Measurements from ENCODE around the gene FAAP100. TPM values are rescaled to one million over a fixed set of nuclear protein-coding genes. Genes with fewer than 3 reads are reported as not detected.
"Not testable (repeated sequence)": the region's sequence is repeated elsewhere in the genome, so short reads cannot be mapped to it uniquely, and the experiment has no call there.

Gene FAAP100
- total RNA-seq, 1 donor from 2014 or later = 64.6 TPM

GRCh38 chr17:81591971-81592370, 39.8 kb upstream of the FAAP100 start:
- no peak for DNase-seq (ENCODE audit: extremely low spot score, unreplicated experiment)
- H3K4me1 Mint-ChIP-seq (ENCODE audit: unreplicated experiment) = peaks cover 2% of the 10 kb centered on the region
- H3K27ac Mint-ChIP-seq (ENCODE audit: unreplicated experiment) = no peak overlapping the region
- H3K36me3 Mint-ChIP-seq (ENCODE audit: unreplicated experiment) = peaks cover 55% of the 10 kb centered on the region
- no peak for TF ChIP-seq CTCF (IDR thresholded peaks at IDR 0.05)
- no peaks in the 10 kb centered on the region for H3K9me3 Mint-ChIP-seq (ENCODE audit: unreplicated experiment)
- no peak overlapping the region for H3K4me3 Mint-ChIP-seq (ENCODE audit: unreplicated experiment)
- H3K27me3 Mint-ChIP-seq (ENCODE audit: unreplicated experiment) = no peaks in the 10 kb centered on the region

DNA sequence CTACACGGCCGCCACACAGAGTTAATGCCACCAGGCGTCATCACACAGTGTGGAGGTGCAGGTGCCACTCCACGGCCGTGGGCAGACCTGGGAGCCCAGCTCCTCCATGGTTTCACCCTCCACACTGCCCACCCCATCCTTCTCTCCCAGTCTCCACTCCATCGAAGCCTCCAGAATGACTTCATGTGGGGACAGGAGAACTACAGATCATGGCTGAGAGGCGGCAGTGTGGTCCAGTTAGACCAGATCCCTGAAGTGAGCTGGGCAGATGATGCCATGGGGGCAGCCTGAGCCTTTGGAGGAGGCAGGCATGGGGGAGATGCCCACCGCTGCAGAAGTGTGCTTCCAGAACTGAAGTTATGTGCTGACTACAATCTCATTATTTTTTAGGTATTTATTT, 38.0 kb upstream of the FAAP100 start:
- Mint-ChIP-seq H3K36me3 (ENCODE audit: unreplicated experiment) (peaks cover 55% of the 10 kb centered on the region), H3K4me3 (ENCODE audit: unreplicated experiment) (no peak overlapping the region), H3K27ac (ENCODE audit: unreplicated experiment) (no peak overlapping the region), H3K4me1 (ENCODE audit: unreplicated experiment) (peaks cover 12% of the 10 kb centered on the region), H3K27me3 (ENCODE audit: unreplicated experiment) (no peaks in the 10 kb centered on the region), H3K9me3 (ENCODE audit: unreplicated experiment) (no peaks in the 10 kb centered on the region)
- TF ChIP-seq CTCF (IDR thresholded peaks at IDR 0.05) = no peak
- DNase-seq (ENCODE audit: extremely low spot score, unreplicated experiment) = no peak

- H3K4me1 Mint-ChIP-seq (ENCODE audit: unreplicated experiment) = peaks cover 16% of the 10 kb centered on the region
- H3K36me3 Mint-ChIP-seq (ENCODE audit: unreplicated experiment) = peaks cover 56% of the 10 kb centered on the region
- no peaks in the 10 kb centered on the region for H3K9me3 Mint-ChIP-seq (ENCODE audit: unreplicated experiment)
- no peak for DNase-seq (ENCODE audit: extremely low spot score, unreplicated experiment)
- no peak overlapping the region for H3K4me3 Mint-ChIP-seq (ENCODE audit: unreplicated experiment)
- H3K27ac Mint-ChIP-seq (ENCODE audit: unreplicated experiment) = no peak overlapping the region
- H3K27me3 Mint-ChIP-seq (ENCODE audit: unreplicated experiment) = no peaks in the 10 kb centered on the region
- TF ChIP-seq CTCF (IDR thresholded peaks at IDR 0.05) = no peak
These were observed 37.5 kb upstream of the FAAP100 start for GRCh38 chr17:81589612-81590011.

DNA sequence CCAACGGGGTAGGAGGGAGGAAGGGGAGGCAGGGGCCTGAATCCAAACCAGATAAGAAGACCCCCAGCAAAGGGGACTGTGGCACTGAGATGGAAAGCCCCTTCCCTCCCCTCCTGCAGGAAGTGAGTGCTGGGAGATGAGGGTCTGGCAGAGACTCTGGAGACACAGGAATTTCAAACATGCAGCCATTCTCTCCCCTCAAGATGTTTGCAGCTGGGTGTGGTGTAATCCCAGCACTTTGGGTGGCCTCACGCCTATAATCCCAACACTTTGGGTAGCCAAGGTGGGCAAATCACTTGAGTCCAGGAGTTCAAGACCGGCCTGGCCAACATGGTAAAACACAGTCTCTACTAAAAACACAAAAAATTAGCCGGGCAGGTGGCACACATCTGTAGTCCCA, 33.9 kb upstream of the FAAP100 start:
- Mint-ChIP-seq H3K36me3 (ENCODE audit: unreplicated experiment) (peaks cover 47% of the 10 kb centered on the region), H3K27ac (ENCODE audit: unreplicated experiment) (no peak overlapping the region), H3K4me3 (ENCODE audit: unreplicated experiment) (no peak overlapping the region), H3K4me1 (ENCODE audit: unreplicated experiment) (peaks cover 50% of the 10 kb centered on the region), H3K9me3 (ENCODE audit: unreplicated experiment) (no peaks in the 10 kb centered on the region), H3K27me3 (ENCODE audit: unreplicated experiment) (no peaks in the 10 kb centered on the region)
- no peak for TF ChIP-seq CTCF (IDR thresholded peaks at IDR 0.05)
- DNase-seq (ENCODE audit: extremely low spot score, unreplicated experiment) = no peak

DNA sequence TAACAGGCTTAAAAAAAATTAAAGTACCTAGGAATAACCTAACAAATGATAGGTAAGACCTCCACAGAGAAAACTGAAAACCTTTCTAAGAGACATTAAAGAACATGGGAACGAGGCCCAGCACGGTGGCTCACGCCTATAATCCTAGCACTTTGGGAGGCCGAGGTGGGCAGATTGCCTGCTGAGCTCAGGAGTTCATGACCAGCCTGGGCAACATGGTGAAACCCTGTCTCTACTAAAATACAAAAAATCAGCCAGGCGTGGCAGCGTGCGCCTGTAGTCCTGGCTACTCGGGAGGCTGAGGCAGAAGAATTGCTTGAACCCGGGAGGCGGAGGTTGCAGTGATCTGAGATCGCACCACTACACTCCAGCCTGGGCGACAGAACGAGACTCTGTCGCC, 32.6 kb upstream of the FAAP100 start:
- DNase-seq (ENCODE audit: extremely low spot score, unreplicated experiment); H3K27me3 Mint-ChIP-seq (ENCODE audit: unreplicated experiment); H3K9me3 Mint-ChIP-seq (ENCODE audit: unreplicated experiment): not testable (repeated sequence)
- Mint-ChIP-seq H3K27ac (ENCODE audit: unreplicated experiment) (peak overlapping the region; percentile 78), H3K36me3 (ENCODE audit: unreplicated experiment) (peaks cover 50% of the 10 kb centered on the region), H3K4me1 (ENCODE audit: unreplicated experiment) (peaks cover 60% of the 10 kb centered on the region), H3K4me3 (ENCODE audit: unreplicated experiment) (peak overlapping the region; percentile 14)

All from osteocyte (in vitro differentiated cells).